IgD-negative memory B cell (primary cell): Measurements from ENCODE around the gene SLC1A2. TPM values are rescaled to one million over a fixed set of nuclear protein-coding genes. Genes with fewer than 3 reads are reported as not detected.

Experiments
- H3K27ac Mint-ChIP-seq, 3 donors: one replicate each; pipeline ENCODE4 v1.8.0; 2020 to 2022; ENCODE audit warnings: mild to moderate bottlenecking in 3 of 3, mixed read lengths in 3 of 3, moderate library complexity in 1 of 3
- H3K27me3 Mint-ChIP-seq: one replicate; pipeline ENCODE4 v1.8.0; 2021; ENCODE audit warnings: mixed read lengths
- H3K36me3 Mint-ChIP-seq: one replicate; pipeline ENCODE4 v1.8.0; 2020; ENCODE audit warnings: mild to moderate bottlenecking, mixed read lengths
- H3K4me1 Mint-ChIP-seq, 3 donors: one replicate each; pipeline ENCODE4 v1.8.0; 2020 to 2022; ENCODE audit warnings: mixed read lengths in 3 of 3, mild to moderate bottlenecking in 1 of 3
- H3K4me3 Mint-ChIP-seq, 4 donors: one replicate each; pipeline ENCODE4 v1.8.0; 2020 to 2022; ENCODE audit warnings: mild to moderate bottlenecking in 4 of 4, mixed read lengths in 4 of 4, moderate library complexity in 3 of 4
- H3K9me3 Mint-ChIP-seq, 3 donors: one replicate each; pipeline ENCODE4 v1.8.0; 2020 to 2021; ENCODE audit warnings: mixed read lengths in 3 of 3, mild to moderate bottlenecking in 1 of 3
- polyA plus RNA-seq: library from polyadenylated mRNA; unstranded; fragments of 300-500 nt; fragmentation: Illumina TruSeq; gene quantifications from one replicate; pipeline ENCODE4 v1.2.3, GENCODE V29; 2021

SLC1A2 gene
- not detected for polyA plus RNA-seq

DNA sequence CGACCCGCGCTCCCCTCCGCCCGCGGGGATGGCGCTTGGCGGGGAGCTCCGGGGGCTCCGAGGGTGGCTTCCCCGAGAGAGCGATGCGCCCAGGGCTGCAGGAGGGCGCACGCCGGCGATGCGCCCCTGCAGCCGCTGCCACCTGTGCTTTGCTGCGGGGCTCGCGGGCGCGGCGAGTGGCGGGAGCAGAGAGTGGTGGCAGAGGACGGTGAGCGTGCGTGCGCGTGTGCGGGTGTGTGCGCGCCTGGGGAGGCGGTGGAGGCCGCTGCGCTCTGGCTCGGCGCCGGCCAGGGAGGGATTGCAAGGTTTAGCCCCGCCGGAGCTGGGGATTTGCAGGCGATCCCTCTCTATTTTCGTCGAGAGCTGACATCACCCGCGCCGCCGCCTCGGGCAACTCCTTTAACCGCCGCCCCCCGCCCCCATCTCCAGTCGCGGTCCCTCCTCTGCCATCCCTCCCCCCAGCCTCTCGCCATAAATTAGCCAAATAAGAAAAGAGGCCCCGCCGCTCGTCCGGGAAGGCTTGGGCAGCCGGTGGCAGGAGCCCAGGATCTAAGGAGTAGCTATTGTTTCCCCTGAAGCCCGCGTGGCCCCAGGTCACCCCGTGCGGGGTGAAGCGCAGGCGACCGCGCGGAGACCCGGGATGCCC lies at the start of gene SLC1A2:
Gene SLC1A2 (minus strand): TSS at position 375 of the 646 bp plus-strand sequence. CDS start 592 bp downstream, outside the sequence.
- Mint-ChIP-seq H3K9me3 (no peaks in the 10 kb centered on the region), H3K4me1 (peaks cover 0 to 7% (median 5%) of the 10 kb centered on the region in 3 donors), H3K4me3 (peak within 1 kb of the TSS; percentile 49 to 87 (median 72))

DNA sequence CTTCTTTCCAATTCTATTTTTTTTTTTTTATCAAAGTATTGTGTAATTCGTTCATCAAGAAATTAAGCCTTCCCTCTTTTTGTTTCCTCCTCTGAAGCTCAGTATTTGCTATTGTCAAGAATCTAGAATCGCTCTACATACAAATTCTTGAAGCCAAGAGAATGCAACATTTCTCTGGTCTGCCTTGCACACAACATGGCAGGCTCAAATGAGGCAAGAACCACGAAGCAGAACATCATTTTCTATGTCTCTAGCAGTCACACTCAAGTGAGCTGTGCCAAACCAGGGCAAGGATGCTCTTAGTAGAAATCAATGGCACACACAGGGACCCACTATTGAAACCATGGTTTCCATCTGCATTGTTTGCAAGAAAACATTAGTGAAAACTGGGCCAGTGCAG lies 46.7 kb upstream of the SLC1A2 start:
- Mint-ChIP-seq H3K4me3 (no peak overlapping the region), H3K27me3 (peaks cover 23% of the 10 kb centered on the region), H3K9me3 (peaks cover 0 to 4% (median 0%) of the 10 kb centered on the region in 3 donors), H3K36me3 (no peaks in the 10 kb centered on the region), H3K4me1 (no peaks in the 10 kb centered on the region), H3K27ac (no peak overlapping the region)

More for the DNA sequence above, at the start of gene SLC1A2:
- Mint-ChIP-seq H3K27me3 (peaks cover 61% of the 10 kb centered on the region), H3K27ac (no peak within 1 kb of the TSS), H3K36me3 (no peaks in the 10 kb centered on the region)

DNA sequence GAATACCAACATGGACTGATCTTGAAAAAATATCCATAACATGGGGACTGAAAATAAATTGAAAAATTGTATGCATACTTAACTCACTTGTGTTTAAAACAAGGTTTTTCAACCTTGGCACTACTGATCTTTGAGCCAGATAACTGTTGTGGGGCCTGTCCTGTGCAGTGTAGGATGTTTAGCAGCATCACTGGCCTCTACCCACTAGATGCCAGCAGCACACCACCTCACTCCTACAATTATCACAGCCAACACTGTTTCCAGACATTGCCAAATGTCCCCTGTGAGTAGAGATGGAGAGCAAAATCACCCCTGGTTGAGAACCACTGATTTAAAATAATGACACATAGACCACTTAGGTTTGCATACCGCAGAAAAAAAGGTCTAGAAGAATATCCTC lies 45.0 kb upstream of the SLC1A2 start:
- Mint-ChIP-seq H3K27me3 (peaks cover 18% of the 10 kb centered on the region), H3K4me1 (no peaks in the 10 kb centered on the region), H3K9me3 (peaks cover 0 to 4% (median 0%) of the 10 kb centered on the region in 3 donors), H3K27ac (no peak overlapping the region), H3K4me3 (no peak overlapping the region), H3K36me3 (no peaks in the 10 kb centered on the region)

DNA sequence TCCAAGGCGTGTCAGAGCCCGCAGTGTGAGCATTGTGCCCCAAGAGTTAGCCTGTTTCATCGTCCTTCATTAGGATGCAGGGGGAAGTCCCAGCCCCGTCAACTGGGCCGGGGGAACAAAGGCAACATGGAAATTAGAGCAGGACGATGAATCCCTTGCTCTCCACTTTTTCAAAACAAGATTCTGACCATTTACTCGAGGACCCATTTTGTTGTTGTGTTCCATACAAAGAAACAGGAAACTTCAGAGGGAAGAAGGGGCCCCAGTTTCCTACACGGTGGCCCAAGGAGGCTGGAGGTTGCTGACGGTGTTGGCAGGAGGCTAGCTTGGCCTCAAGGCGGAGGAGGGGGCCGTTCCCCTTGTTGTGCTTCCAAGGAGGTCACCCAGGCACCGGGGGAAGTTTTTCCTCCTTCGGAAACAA lies 44.0 kb upstream of the SLC1A2 start:
- Mint-ChIP-seq H3K4me3 (no peak overlapping the region), H3K9me3 (peaks cover 0 to 2% (median 0%) of the 10 kb centered on the region in 3 donors), H3K27me3 (peaks cover 14% of the 10 kb centered on the region), H3K27ac (no peak overlapping the region), H3K4me1 (no peaks in the 10 kb centered on the region), H3K36me3 (no peaks in the 10 kb centered on the region)

DNA sequence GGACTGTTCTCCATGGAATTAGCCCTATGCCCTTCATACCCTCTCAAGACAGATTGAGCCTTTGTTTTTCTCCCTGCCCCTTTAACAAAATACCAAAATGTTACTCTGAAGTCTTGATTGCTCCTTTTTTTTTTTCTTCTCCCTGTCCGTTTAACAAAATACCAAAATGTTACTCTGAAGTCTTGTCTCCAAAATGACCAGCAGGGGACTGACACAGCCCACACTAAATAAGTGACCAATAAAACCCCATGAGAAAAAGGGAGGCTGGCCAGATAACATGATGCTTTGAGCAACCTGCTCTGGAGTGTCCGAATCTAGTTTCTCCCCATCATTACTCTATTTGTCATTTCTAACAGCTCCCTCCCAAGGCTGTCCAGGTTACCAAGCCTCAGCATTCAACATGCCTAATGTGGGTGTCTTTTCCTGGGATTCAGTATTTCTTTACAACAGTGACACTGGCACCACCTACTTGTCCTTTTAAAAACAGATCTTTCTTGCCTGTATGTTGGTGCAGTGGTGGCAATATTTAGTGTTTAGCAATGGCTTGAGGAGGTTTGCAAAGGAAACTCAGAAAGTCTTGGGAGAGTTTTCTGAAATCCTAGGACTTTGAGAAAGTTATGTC lies 42.7 kb upstream of the SLC1A2 start:
- H3K27me3 Mint-ChIP-seq: peaks cover 14% of the 10 kb centered on the region
- peaks cover 0 to 2% (median 0%) of the 10 kb centered on the region in 3 donors for H3K9me3 Mint-ChIP-seq
- no peak overlapping the region for H3K4me3 Mint-ChIP-seq
- H3K36me3 Mint-ChIP-seq: no peaks in the 10 kb centered on the region
- H3K4me1 Mint-ChIP-seq: no peaks in the 10 kb centered on the region
- H3K27ac Mint-ChIP-seq: no peak overlapping the region

DNA sequence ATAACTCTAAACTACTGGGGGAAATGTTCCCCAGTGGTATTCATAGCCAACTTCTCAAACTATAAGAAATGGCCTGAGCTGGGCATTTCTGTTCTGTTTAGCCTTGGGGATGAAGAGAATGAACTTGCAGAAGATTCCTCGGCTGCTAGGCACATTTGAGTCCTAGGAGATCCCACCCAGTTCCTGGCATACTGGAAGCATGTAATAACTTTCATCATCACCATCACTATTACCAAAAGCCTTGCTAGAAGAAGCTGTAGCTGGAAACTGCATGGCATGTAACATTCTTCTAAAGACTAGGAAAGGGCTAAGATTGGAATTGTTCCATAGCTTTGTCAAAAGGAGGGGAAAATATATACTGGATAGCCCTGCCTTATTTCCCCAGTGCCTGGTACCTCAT lies 40.1 kb upstream of the SLC1A2 start:
- Mint-ChIP-seq H3K9me3 (peaks cover 0 to 2% (median 0%) of the 10 kb centered on the region in 3 donors), H3K27ac (no peak overlapping the region), H3K36me3 (no peaks in the 10 kb centered on the region), H3K27me3 (peaks cover 15% of the 10 kb centered on the region), H3K4me1 (no peaks in the 10 kb centered on the region), H3K4me3 (no peak overlapping the region)

DNA sequence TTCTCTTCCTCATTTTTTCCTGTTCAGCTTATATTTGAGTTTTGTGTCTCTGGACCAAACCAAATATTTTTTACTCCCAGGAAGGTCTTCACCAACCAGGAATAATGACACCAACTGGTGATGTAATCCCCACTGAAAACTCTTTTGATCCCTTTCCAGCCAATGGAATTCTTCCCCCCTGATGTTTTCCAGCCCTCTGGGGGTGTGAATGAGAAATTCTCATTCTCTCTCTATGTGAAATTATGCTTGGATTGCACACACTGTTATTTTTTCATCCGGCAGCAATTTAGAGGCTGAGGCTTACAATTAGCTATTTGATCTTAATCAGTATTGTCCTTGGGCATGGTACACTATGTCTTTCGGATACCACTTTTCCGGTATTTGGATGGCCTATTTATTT lies 39.5 kb upstream of the SLC1A2 start:
- Mint-ChIP-seq H3K27ac (no peak overlapping the region), H3K27me3 (peaks cover 13% of the 10 kb centered on the region), H3K9me3 (peaks cover 0 to 2% (median 0%) of the 10 kb centered on the region in 3 donors), H3K4me3 (no peak overlapping the region), H3K4me1 (no peaks in the 10 kb centered on the region), H3K36me3 (no peaks in the 10 kb centered on the region)

DNA sequence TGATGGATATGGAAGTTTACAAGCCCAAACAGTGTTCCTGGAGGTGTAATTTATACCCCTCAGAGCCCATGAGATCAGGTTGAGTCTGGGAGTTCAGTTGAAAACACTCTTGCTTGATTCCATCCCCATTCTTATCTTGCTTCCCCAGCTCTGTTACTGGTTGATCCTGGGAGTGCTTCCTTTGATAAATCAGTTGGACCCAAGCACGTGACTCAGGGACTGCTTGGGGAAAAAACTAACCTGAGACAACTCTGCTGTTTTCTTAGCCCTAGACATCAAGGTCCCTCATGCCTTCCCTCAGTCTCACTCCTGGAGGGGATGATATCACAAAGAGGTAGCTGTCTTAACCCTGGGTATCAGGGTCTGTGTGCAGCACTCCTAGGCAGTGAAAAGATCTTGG lies 35.0 kb upstream of the SLC1A2 start:
- H3K4me3 Mint-ChIP-seq: no peak overlapping the region
- no peaks in the 10 kb centered on the region for H3K4me1 Mint-ChIP-seq
- no peak overlapping the region for H3K27ac Mint-ChIP-seq
- peaks cover 17% of the 10 kb centered on the region for H3K27me3 Mint-ChIP-seq
- no peaks in the 10 kb centered on the region for H3K36me3 Mint-ChIP-seq
- peaks cover 0 to 1% (median 0%) of the 10 kb centered on the region in 3 donors for H3K9me3 Mint-ChIP-seq

DNA sequence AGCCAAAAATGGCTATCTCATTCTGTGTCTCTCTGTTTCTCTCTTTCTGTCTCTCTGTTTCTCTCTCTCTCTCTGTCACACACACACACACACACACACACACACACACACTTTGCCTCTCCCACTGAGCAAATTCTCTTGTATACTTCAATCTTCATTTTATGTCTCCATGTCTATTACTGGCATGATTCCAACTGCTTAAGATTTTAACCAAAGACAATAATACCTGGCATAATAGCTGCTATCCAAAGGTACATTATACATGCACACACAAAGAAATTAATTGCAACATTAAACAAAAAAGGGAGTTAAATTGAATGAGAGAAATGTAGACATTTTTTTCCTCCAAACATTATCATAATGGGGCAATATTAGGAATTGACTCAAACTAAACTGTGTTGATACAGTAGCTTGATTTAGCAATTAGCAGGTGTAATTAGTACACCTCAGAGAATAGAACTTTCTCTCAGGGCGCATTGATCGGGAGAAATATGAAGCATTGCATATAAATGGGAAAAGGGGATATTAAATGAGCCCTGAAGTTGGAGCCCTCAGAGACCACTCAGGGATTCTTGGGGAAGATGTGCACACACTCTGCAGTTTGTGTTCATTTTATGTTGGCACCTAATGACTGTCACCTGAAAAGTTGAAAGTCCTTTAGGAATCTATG lies 17.4 kb upstream of the SLC1A2 start:
- H3K4me3 Mint-ChIP-seq: no peak overlapping the region
- H3K9me3 Mint-ChIP-seq: peaks cover 0 to 2% (median 0%) of the 10 kb centered on the region in 3 donors
- H3K27ac Mint-ChIP-seq: no peak overlapping the region
- H3K36me3 Mint-ChIP-seq: no peaks in the 10 kb centered on the region
- H3K4me1 Mint-ChIP-seq: no peaks in the 10 kb centered on the region
- peaks cover 15% of the 10 kb centered on the region for H3K27me3 Mint-ChIP-seq

DNA sequence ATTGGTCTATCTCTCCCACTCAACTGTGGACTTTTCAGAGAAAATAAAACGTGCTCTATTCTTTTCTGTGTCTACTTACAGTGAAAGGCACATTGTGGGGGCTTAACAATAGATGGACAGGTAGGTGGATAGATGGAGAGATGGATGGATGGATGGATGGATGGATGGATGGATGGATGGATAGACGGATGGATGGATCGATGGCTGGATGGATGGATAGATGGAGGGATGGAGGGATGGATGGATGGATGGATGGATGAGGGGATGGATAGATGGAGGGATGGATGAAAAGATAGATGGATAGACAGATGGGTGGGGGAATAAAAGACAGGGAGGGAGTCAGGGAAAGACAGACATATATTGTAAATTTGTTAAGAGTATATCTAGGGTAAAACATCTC lies 14.2 kb upstream of the SLC1A2 start:
- Mint-ChIP-seq H3K4me1 (no peaks in the 10 kb centered on the region), H3K4me3 (no peak overlapping the region), H3K27me3 (peaks cover 27% of the 10 kb centered on the region), H3K9me3 (no peaks in the 10 kb centered on the region), H3K36me3 (no peaks in the 10 kb centered on the region), H3K27ac (no peak overlapping the region)

DNA sequence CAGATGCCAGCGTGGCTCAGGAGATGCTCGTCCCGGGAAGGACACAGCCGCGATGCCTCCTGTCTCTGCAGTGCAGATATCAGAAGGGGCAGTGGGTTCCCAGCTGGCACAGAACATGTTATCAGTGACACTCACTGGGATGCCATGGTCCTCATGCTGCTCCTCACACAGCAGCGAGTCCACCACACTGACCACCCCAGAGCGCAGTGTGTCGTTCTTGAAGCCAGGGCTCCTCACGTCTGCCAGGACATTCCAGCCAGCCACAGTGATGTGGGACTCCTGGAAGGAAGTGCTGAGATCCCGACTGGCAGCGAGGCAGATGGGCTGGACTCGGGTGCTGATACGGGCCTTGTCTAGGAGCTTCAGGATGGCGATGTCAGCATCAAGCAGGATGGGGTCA lies 13.1 kb upstream of the SLC1A2 start:
- Mint-ChIP-seq H3K36me3 (no peaks in the 10 kb centered on the region), H3K4me3 (peak overlapping the region in 1 of 4 donors; percentile 61), H3K27ac (no peak overlapping the region), H3K9me3 (no peaks in the 10 kb centered on the region), H3K27me3 (peaks cover 26% of the 10 kb centered on the region), H3K4me1 (no peaks in the 10 kb centered on the region)

DNA sequence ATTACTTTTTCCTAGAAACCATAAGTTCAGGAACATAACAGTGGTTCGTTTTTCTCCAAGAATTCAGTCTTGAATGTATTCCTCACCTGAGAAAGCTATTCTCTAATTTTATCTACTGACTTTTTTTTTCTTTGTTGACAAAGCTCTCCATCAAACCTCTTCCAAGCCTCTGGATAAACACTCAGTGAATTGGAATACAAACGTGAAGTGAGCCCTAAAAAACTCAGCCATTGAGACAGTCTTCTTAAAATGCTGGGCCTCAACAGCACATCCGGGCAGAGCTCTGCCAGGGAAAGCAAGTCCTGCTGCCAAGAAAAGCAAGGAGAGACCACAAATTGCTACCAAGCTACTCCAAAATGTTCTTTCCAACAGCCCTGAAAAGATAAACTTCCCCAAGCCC lies 7.7 kb upstream of the SLC1A2 start:
- Mint-ChIP-seq H3K36me3 (no peaks in the 10 kb centered on the region), H3K4me1 (no peaks in the 10 kb centered on the region), H3K27me3 (peaks cover 36% of the 10 kb centered on the region), H3K27ac (no peak overlapping the region), H3K4me3 (no peak overlapping the region), H3K9me3 (no peaks in the 10 kb centered on the region)

DNA sequence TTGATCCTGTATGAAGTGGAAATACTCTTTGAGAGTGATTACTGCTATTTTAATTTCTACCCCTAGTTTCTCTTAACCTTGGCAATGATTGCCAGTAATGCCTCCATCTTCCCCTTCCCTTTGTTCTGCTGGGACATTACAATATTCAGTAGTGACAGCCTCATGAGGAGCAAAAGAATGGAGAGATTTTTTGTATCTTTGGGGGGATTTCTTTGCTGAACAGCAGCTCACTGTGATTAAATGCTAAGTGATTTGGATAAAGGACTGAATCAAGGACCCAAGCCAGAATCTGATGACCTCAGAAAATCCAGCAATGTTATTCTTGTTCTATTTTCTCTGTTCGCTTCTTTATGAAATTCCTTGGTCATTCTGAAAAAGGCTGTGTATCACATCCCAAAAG lies 7.0 kb upstream of the SLC1A2 start:
- Mint-ChIP-seq H3K9me3 (no peaks in the 10 kb centered on the region), H3K4me3 (no peak overlapping the region), H3K27me3 (peaks cover 42% of the 10 kb centered on the region), H3K36me3 (no peaks in the 10 kb centered on the region), H3K27ac (no peak overlapping the region), H3K4me1 (no peaks in the 10 kb centered on the region)

DNA sequence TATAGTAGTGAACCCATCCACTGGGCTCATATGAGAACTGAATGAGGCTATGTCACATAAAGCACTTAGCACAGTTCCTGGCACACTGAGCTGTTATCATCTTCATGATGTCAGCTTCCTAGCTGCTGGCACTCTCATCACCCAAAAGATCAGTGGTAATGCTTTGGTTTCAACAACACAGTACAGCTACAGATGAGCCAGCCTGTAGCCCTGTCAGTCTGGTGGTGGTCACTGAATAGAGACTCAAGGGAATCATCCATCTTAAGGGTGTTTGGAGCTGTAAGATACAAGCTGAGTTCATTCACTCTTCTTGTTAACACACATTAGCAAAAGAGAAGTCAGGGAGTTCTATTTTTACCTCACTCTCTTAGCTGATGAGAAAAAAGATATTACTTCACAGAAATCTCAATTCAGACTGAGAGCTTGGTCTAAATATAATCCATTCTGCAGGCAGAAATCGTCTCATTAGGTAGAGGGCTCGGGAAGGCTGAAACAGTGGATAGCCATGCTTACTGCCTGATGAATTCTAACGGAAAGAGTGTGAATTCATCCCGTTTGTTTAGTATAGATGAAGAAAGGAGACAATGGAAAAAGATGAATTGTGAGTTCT lies 6.3 kb upstream of the SLC1A2 start:
- Mint-ChIP-seq H3K27me3 (peaks cover 43% of the 10 kb centered on the region), H3K4me3 (no peak overlapping the region), H3K9me3 (no peaks in the 10 kb centered on the region), H3K36me3 (no peaks in the 10 kb centered on the region), H3K27ac (no peak overlapping the region), H3K4me1 (peaks cover 0 to 2% (median 0%) of the 10 kb centered on the region in 3 donors)
